Activated CD8-positive, alpha-beta memory T cell treated with anti-CD3 and anti-CD28 coated beads for 4 hours (primary cell): ENCODE results near the gene RALGPS1.

Experiments
- DNase-seq, 2 donors: peaks; one replicate each; pipeline ENCODE4 v3.0.0-alpha.2; 2020; ENCODE audit warnings: low read depth in 2 of 2

RALGPS1 gene

GRCh38 chr9:126914458-126915280, at the start of gene RALGPS1:
RALGPS1 (plus strand) TSS chr9:126914782; CDS start chr9:126962290, 47,508 bp downstream.
- DNase-seq = peak; percentile 73 to 76

DNA sequence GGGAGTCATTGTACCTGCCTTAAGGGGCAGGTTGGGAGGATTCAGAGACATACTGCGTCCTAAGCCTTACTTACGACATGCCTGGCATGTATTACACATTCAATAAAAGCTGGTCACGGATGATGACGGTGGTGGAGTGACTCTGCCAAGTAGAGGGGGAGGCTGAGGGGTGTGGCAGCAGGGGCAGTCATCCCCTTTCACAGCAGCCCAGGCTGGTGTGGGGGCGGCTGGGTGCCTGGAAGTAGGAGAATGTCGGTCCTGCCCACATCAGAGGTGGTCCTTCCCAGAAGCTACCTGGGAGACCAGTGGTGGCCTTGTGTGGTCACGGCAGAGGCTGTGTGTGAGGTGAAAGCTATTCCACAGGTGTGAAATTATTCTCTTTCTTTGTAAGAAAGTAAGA, 45.2 kb upstream of the RALGPS1 start:
- no peak for DNase-seq

- no peak for DNase-seq
Measured at GRCh38 chr9:126872516-126872915, 42.1 kb upstream of the RALGPS1 start.

- no peak for DNase-seq
Measured at GRCh38 chr9:126874546-126875314, 39.9 kb upstream of the RALGPS1 start.

GRCh38 chr9:126875756-126876510, 38.6 kb upstream of the RALGPS1 start:
- no peak for DNase-seq

DNA sequence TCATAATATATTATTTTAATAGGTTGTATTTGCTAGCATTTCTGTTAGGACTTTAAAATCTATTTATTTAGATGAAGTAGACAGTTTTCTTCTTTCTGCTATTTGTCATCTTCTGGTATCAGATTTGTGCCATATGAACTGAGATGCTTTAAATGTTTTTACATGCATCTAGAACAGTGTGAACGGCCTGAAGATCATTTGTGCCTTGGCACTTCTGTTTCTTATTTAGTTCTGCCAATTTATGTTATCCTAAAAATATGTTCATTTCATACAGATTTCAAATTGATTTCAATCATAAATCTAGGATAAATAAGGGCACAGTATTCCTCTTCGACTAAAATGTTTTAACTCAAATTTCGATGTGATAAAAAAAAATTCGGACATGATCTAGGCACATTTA, 38.1 kb upstream of the RALGPS1 start:
- no peak for DNase-seq

DNA sequence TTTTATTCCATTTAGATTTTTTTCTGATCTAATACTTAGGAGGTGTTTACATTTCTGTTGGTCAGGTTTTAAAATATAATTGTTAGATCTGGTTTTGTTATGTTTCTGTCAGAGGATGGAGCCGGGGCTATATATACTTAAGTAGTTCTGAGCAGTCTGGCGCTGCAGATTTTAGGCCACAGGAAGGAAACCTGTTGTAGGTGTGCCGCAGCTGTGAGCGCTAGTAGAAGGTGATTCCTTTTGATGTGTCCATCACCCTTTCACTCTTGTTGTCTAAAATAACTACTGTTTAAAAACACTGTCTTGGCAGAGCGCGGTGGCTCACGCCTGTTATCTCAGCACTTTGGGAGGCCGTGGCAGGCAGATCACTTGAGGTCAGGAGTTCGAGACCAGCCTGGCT, 37.2 kb upstream of the RALGPS1 start:
- no peak for DNase-seq

DNA sequence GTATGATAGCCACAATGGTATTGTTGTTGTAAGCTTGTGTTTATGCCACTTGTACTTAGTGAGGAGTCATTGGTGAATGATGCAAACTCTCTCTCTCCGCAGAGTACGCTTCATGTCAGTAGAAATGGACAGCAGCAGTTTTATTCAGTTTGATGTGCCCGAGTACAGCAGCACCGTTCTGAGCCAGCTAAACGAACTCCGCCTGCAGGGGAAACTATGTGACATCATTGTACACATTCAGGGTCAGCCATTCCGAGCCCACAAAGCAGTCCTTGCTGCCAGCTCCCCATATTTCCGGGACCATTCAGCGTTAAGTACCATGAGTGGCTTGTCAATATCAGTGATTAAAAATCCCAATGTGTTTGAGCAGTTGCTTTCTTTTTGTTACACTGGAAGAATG, 35.3 kb upstream of the RALGPS1 start:
- no peak for DNase-seq

DNA sequence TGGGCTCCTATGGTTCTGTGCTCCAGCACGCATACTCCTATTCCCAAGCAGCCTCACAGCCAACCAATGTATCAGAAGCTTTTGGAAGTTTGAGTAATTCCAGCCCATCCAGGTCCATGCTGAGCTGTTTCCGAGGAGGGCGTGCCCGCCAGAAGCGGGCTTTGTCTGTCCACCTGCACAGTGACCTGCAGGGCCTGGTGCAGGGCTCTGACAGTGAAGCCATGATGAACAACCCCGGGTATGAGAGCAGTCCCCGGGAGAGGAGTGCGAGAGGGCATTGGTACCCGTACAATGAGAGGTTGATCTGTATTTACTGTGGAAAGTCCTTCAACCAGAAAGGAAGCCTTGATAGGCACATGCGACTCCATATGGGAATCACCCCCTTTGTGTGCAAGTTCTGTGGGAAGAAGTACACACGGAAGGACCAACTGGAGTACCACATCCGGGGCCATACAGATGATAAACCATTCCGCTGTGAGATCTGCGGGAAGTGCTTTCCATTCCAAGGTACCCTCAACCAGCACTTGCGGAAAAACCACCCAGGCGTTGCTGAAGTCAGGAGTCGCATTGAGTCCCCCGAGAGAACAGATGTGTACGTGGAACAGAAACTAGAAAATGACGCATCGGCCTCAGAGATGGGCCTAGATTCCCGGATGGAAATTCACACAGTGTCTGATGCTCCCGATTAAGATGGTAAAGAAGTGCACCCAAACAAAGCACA, 34.2 kb upstream of the RALGPS1 start:
- DNase-seq = no peak

- no peak for DNase-seq
Measured at GRCh38 chr9:126880947-126881332, 33.6 kb upstream of the RALGPS1 start.

DNA sequence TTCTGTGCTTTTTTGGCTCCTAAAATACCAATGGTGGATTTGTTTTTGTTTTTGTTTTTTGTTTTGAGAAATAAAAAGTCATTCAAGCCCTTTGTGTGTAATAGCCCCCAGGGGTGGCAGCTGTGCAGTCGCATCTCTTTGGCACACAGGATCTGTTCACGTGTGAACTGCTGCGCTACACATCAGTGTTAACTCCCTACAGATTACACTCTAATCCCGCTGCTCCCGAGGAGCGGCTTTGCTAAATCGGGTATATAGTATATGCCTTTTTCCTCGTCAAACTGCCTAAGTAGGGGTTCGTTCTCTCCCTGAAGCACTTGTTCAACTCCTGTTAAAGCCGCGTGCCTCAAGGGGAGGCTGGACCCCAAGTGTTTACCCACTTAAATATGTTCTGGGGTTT, 31.8 kb upstream of the RALGPS1 start:
- DNase-seq = no peak

- DNase-seq = no peak
Measured at GRCh38 chr9:126883636-126884035, 30.9 kb upstream of the RALGPS1 start.

DNA sequence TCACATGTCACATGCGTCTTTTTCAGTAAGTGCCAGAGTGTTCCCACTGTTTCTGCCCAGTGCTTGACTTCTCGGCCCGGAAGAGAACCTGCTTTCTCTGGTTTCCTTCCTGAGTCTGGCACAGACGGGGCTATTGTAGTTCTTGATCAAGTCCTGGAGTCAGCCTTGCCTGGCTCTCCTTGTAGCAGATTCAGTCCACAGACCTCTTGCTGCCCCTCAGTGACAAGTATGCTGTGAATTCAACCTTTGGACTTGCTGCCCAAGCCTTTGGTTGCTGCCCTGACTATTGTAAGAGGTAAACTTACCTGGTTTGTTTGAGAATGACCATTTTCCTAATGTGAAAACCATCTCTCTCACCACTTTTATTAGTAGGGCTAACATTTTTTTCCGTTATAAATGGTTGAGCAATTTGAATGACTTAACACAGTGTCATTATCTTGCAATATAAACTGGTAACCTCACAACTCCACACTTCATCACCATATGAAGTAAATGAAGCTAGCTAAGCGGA, 29.4 kb upstream of the RALGPS1 start:
- no peak for DNase-seq

DNA sequence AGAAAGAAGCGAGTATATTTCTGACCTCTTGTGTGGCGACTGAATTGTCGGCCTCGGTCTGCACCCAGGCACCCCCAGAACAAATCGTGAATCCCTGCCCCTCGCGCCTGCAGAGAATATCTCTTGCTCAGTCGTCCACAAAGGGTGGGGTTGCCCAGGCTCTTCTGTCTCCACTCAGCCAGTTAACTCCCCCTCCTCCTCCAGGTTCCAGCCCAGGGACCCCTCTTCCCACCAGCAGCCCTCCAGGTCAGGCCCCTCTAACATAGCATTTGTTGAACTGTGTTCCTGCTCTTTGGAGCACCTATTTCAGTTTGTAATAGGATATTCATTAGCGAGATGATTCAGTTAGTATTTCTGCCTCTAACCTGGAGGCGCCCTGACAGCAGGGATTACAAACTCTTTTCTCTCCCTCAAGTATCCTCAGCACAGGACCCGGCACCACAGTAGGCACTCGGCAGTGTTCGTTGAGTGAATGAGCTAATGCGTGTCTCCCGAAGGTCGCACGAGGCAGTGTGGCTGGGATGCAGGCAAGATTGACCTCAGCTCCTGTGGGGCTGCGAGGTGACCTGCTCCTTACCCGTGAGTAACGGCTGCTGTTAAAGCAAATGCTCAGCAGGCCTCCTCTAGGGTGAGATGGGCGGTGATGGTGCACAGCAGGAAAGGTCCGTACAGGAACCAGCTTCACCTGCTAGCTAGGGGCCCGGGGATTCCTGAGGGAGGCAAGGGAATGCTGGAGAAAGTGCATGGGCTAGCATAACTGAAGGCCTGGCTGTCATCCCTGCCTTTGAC, 28.4 kb upstream of the RALGPS1 start:
- no peak for DNase-seq

DNA sequence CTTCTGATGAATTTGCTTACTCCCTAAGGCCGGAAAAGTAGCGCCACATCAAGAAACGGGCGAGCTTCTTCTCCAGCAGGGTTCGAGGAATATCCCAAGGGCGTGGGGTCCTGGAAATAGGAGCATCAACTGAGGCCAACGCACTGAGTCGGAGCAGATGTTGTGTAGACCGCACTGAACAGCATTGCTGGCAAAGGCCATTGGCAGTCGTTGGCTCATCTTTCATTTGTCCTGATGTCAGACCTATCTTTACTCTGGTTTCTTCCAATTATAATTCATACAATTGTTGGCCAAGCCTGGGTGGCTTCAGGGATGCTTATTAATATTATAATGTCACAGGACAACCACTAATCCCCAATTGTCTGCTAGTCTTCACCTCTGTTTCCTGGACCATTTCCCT, 27.7 kb upstream of the RALGPS1 start:
- no peak for DNase-seq

GRCh38 chr9:126891676-126892075, 22.9 kb upstream of the RALGPS1 start:
- no peak for DNase-seq

DNA sequence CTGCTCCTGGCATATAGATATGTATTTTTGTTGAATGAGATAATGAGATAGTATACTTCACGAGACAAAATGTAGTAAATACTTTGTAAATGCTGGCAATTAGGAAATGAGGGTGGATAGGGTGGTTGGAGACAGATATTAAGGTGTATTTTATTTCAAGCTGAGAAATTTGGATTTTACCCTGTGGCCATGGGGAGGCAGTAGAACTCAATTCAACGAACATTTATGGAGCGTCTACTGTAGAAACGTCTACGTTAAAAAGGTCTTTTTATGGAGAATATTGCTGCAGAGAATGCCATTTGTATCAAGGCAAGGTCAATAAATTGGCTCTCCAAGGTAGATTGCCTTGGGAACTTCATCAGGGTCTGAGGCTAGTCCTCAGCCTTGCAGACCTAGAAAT, 21.5 kb upstream of the RALGPS1 start:
- no peak for DNase-seq

GRCh38 chr9:126894052-126894603, 20.5 kb upstream of the RALGPS1 start:
- DNase-seq = no peak

GRCh38 chr9:126902210-126902609, 12.4 kb upstream of the RALGPS1 start:
- no peak for DNase-seq

DNA sequence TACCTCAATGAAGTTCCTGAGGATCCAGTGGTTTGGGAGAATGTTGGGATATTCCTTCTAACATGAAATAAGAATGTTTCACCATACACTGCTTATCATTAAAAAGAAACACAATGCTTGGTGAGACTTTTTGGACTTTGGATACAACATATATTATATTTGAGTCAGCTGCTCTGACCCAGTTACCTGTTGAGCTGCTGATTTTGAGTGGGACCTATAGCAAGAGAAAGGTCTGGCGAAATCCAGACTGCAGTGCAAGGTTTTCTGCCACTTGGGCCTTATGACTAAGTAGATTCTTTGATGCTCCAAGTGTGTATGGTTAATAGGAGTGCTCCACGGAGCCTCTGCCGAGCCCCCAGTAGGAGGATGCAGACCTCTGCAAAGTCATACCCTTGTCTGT, 10.0 kb upstream of the RALGPS1 start:
- DNase-seq = no peak
